Nephron progenitor cell (in vitro differentiated cells): ENCODE measurements around the gene ARGLU1.

Source experiments
- DNase-seq: peaks from one replicate; pipeline ENCODE4 v3.0.0; 2021
- H3K27ac Mint-ChIP-seq: 2 replicates; pipeline ENCODE4 v1.8.0; 2021; ENCODE audit warnings: mild to moderate bottlenecking, moderate library complexity, mixed read lengths
- H3K27me3 Mint-ChIP-seq: 2 replicates; pipeline ENCODE4 v1.8.0; 2021; ENCODE audit warnings: mild to moderate bottlenecking, low read depth, mixed read lengths; ENCODE audit not compliant: poor library complexity
- H3K36me3 Mint-ChIP-seq: 2 replicates; pipeline ENCODE4 v1.8.0; 2021; ENCODE audit warnings: low read depth, mixed read lengths
- H3K4me1 Mint-ChIP-seq: 2 replicates; pipeline ENCODE4 v1.8.0; 2021; ENCODE audit warnings: mixed read lengths
- H3K4me3 Mint-ChIP-seq: 2 replicates; pipeline ENCODE4 v1.8.0; 2021; ENCODE audit warnings: mild to moderate bottlenecking, moderate library complexity, mixed read lengths
- H3K9me3 Mint-ChIP-seq: 2 replicates; pipeline ENCODE4 v1.8.0; 2021; ENCODE audit warnings: mild to moderate bottlenecking, moderate library complexity, mixed read lengths
- CTCF ChIP-seq: fragments of 200-600 bp; sonication (generic); IDR thresholded peaks from 2 replicates; pipeline ENCODE4 v1.5.0; 2021; ENCODE audit warnings: antibody characterized with exemption

The ARGLU1 gene

GRCh38 chr13:106599875-106600797 is 32.2 kb upstream of the ARGLU1 start:
- Mint-ChIP-seq H3K4me1 (peaks cover 34% of the 10 kb centered on the region), H3K4me3 (no peak overlapping the region), H3K27ac (no peak overlapping the region), H3K27me3 (peaks cover 5% of the 10 kb centered on the region), H3K36me3 (peaks cover 6% of the 10 kb centered on the region), H3K9me3 (no peaks in the 10 kb centered on the region)
- no peak for DNase-seq
- TF ChIP-seq CTCF = no peak

- H3K4me3 Mint-ChIP-seq = no peak overlapping the region
- no peak for TF ChIP-seq CTCF
- H3K27ac Mint-ChIP-seq = no peak overlapping the region
- peaks cover 29% of the 10 kb centered on the region for H3K4me1 Mint-ChIP-seq
- no peaks in the 10 kb centered on the region for H3K9me3 Mint-ChIP-seq
- H3K36me3 Mint-ChIP-seq = peaks cover 6% of the 10 kb centered on the region
- peaks cover 5% of the 10 kb centered on the region for H3K27me3 Mint-ChIP-seq
- no peak for DNase-seq
Observed at GRCh38 chr13:106597749-106598395, 29.9 kb upstream of the ARGLU1 start.

- peaks cover 23% of the 10 kb centered on the region for H3K4me1 Mint-ChIP-seq
- H3K27ac Mint-ChIP-seq = peak overlapping the region; percentile 16
- H3K27me3 Mint-ChIP-seq = peaks cover 5% of the 10 kb centered on the region
- no peaks in the 10 kb centered on the region for H3K9me3 Mint-ChIP-seq
- no peak for TF ChIP-seq CTCF
- DNase-seq = no peak
- no peak overlapping the region for H3K4me3 Mint-ChIP-seq
- peaks cover 6% of the 10 kb centered on the region for H3K36me3 Mint-ChIP-seq
Observed at GRCh38 chr13:106597186-106597585, 29.2 kb upstream of the ARGLU1 start.

GRCh38 chr13:106596275-106596937 is 28.5 kb upstream of the ARGLU1 start:
- Mint-ChIP-seq H3K9me3 (no peaks in the 10 kb centered on the region), H3K27ac (no peak overlapping the region), H3K27me3 (peaks cover 5% of the 10 kb centered on the region), H3K4me1 (peaks cover 20% of the 10 kb centered on the region), H3K4me3 (no peak overlapping the region), H3K36me3 (peaks cover 6% of the 10 kb centered on the region)
- no peak for TF ChIP-seq CTCF
- DNase-seq = no peak

- no peak for DNase-seq
- H3K9me3 Mint-ChIP-seq = no peaks in the 10 kb centered on the region
- H3K4me1 Mint-ChIP-seq = peaks cover 20% of the 10 kb centered on the region
- H3K27me3 Mint-ChIP-seq = peaks cover 5% of the 10 kb centered on the region
- peaks cover 6% of the 10 kb centered on the region for H3K36me3 Mint-ChIP-seq
- no peak overlapping the region for H3K4me3 Mint-ChIP-seq
- no peak for TF ChIP-seq CTCF
- peak overlapping the region; percentile 83 for H3K27ac Mint-ChIP-seq
Observed at GRCh38 chr13:106595625-106596024, 27.7 kb upstream of the ARGLU1 start.
